Stimulated activated CD4-positive, alpha-beta T cell treated with anti-CD3 and anti-CD28 coated beads, Interleukin-4, amount 100 ng/mL, for 1 hour (primary cell): Measurements from ENCODE around the gene LCA5.
"Not testable (repeated sequence)": the region's sequence is repeated elsewhere in the genome, so short reads cannot be mapped to it uniquely, and the experiment has no call there.

Experiments used
- DNase-seq: peaks from one replicate; pipeline ENCODE4 v3.0.0-alpha.2; 2020

LCA5 gene

GRCh38 chr6:79536954-79537747, at the start of gene LCA5:
TSS of gene LCA5 (minus strand) at chr6:79537430. CDS start at chr6:79518894, 18,536 bp downstream.
- peak; percentile 76 for DNase-seq

DNA sequence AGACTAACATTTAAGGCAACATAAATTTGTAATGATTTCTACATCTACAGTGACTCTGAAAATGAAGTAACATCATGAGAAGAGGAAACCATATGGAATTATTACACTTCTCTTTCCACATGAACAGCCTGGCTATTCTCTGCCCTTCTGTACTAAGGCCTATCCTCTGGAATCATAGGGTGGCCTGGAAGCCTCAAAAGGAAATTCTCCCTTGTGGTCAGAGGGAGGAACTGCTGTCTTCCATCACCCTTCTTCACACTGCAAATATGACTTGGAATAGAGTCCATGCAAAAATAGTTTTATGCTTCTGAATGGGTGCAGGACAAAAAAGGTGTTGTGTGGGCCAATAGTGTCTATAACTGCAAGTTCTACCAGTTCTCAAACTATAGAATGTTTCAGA, 49.3 kb upstream of the LCA5 start:
- DNase-seq: no peak

DNA sequence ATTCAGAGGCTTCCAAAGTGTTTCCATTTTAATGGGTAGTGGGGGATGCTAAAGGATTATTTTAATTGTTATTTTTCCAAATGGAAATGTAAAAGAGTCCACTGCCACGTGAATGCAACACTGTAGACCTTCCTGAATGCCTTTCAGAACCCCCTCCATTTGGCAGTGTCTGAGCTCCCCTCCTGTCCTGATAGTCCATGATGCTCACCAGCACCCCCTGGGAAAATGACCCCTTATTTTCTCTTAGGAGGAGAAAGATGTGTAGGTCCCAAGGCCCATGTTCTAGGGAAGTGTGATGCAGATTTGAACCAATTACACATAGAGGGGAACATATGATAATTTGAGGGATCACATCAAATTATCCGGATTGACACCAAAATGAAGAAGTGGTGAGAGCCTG, 47.1 kb upstream of the LCA5 start:
- no peak for DNase-seq

DNA sequence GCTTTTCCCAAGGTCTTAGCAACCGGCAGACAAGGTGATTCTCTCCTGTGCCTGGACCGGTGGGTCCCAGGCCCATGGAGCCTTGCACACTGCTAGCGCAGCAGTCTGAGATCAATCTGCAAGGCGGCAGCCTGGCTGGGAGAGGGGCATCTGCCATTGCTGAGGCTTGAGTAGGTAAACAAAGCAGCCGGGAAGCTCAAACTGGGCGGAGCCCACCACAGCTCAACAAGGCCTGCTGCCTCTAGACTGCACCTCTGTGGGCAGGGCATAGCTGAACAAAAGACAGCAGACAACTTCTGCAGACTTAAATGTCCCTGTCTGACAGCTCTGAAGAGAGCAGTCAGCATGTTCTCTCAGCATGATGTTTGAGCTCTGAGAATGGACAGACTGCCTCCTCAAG, 40.7 kb upstream of the LCA5 start:
- DNase-seq: not testable (repeated sequence)

DNA sequence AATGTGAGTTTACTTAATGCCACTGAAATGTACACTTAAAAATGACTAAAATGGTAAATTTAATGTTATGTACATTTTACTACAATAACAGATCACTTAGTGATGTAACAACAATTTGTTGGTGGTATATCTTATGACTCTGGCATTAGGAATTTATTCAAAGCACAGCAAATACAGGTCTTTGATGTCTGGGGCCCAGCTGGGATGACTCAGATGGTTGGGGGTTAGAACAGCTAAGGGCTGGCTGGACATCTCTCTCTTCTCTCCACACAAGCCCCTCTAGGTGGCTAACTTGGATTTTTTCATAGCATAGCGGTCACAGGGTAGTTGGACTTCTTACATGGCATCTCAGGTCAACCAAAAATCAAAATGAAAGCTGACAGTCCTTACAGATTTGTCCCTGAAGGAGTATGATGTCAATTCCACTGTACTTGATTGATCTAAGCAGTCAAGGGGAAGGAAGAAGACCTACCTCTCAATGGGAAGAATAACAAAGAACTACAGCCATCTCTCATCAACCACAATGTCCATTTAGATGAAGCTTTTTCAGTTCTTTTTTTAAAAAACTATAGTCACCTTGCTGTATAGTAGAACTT, 37.5 kb upstream of the LCA5 start:
- no peak for DNase-seq

DNA sequence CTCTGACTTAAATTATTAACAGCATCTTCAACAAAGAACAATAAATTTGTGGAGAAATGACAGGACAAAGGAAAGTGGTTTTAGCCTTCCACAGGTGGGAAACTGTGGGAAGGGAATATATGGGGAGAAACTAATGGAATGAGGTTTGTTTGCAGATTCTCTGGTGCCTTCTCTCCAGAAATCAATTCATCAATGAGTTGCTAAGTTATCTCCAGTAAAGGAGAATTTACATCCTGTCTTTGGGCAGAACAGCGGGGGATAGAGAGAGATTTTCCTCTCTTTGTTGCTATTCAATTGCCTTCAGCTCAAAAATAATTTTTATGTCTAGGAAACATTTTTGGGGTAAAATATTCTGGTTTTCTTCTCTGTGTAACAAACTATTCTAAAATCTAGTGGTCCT, 36.9 kb upstream of the LCA5 start:
- DNase-seq: no peak

GRCh38 chr6:79571030-79571367, 33.8 kb upstream of the LCA5 start:
- no peak for DNase-seq

- DNase-seq: no peak
These were observed 33.1 kb upstream of the LCA5 start for GRCh38 chr6:79570129-79571029.

- DNase-seq: no peak
These were observed 31.8 kb upstream of the LCA5 start for GRCh38 chr6:79568996-79569395.

DNA sequence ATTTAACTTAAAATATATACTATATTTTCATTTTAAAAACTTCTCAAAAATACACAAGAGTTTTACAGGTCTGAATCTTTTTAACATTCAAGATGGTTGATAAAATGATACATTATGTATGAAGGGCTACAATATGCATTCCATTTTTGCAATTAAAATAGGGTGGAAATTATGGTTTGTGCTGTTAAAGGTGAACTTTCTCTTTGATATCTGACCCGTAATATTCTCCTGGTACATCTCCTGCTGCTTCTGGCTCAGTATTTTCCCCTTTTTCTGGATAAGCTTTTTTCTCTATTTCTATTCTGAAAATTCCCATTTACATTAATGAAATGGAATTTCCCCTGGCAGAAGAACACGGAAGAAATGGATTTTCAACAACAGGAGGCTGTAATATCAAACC, 27.4 kb upstream of the LCA5 start:
- no peak for DNase-seq

DNA sequence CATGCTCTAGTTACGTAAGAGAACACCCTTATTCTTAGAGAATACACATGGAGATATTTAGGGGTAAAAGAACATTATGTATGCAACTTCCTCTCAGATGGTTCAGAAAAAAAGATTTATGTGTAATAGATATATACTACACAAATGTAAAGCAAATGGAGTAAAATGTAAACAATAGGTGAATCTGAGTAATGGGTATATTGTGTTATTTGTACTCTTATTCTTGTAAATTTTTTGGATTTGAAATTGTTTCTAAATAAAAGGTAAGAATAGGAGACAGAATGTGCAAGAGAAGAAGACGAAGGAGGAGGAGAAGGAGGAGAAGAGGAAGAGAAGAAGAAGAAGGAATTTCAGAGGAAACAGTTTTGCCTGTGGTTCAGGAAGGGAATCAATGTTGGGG, 22.5 kb upstream of the LCA5 start:
- DNase-seq: no peak

- no peak for DNase-seq
These were observed 20.6 kb upstream of the LCA5 start for GRCh38 chr6:79557673-79558467.

- no peak for DNase-seq
These were observed 17.1 kb upstream of the LCA5 start for GRCh38 chr6:79554305-79554704.

DNA sequence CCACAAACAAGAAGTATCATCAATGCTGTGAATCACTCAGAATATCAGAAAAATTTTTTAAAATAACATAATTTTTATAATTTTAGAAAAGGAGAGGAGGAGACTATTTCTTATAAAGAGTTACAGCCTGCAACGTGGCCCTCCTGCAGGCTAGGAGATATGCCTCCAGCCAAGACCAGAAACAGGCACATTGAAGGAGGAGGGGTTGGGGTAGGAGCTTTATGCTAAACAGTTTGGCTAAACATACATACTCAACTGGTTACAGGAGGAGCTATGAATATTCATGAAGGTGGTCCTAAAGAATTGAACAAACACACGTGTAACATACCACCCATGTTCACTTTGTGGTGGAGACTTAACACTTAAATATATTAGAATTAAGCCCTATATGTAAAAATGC, 14.2 kb upstream of the LCA5 start:
- DNase-seq: no peak

DNA sequence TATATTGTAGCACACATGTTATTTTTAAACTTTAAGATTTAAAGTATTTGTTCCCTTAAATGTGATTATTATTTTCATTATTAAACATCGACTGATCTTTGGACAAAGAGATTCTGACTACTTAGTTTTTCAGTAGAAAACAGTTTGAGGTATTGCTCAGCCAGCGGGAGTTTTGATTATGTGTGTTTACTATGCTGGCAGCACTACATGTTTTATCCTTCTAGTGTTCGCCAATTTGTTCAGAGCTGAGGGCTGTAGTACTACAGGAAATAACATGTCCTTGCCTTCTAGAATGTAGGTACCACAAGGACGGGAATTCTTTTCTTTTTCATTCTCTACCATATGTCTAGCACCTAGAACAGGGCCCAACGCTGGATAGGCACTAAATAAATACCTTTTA, 11.1 kb upstream of the LCA5 start:
- DNase-seq: no peak

- DNase-seq: no peak
These were observed 9.0 kb upstream of the LCA5 start for GRCh38 chr6:79546186-79546585.

- DNase-seq: no peak
These were observed 7.8 kb upstream of the LCA5 start for GRCh38 chr6:79544939-79545450.

GRCh38 chr6:79544299-79544927, 7.2 kb upstream of the LCA5 start:
- DNase-seq: no peak

DNA sequence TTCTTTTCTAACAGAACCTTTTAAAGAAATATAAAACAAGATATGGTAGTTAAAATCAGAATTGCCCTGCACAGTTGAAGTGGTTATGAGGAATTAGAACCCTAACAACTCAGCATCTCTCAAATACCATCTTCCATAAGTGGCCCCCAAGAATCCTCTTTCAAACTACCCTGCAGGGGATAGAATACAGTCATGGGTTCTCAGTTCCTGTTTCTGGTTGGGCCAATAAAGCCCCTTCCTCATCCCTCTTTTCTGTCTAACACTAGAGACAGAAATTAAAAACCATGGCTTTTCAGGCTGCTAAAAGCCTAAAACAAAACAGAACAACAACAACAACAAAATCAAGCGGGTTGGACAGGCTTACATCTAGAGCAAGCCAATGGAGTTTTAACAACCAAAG, 6.7 kb upstream of the LCA5 start:
- DNase-seq: no peak

DNA sequence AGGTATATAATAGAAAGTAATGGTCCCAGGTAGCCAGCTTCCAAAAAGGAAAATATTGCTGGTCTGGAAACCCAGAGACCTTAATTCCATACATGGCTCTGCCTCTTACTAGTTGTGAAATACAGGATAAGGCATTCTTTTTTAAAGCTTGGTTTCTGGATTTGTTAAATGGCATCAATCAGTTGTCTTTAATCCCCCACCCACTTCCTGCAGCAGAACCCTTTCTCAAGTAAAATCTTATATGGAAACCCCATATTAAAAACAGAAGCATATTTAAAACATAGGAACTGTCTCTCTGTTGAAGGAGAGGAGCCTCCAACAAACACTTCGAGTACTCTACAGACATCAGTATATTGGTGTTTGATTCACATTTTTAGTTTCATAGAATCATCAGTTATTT, 6.2 kb upstream of the LCA5 start:
- DNase-seq: no peak

- no peak for DNase-seq
These were observed 1.1 kb upstream of the LCA5 start for GRCh38 chr6:79538106-79538971.
